HG03066 (cell line): ENCODE measurements around the gene GABRB2.

ENCODE experiments used
- ATAC-seq: cut with Tn5 transposase; IDR thresholded peaks from one replicate; pipeline ENCODE4 v1.9.1; 2021; ENCODE audit warnings: low read depth; ENCODE audit not compliant: unreplicated experiment

The GABRB2 gene

DNA sequence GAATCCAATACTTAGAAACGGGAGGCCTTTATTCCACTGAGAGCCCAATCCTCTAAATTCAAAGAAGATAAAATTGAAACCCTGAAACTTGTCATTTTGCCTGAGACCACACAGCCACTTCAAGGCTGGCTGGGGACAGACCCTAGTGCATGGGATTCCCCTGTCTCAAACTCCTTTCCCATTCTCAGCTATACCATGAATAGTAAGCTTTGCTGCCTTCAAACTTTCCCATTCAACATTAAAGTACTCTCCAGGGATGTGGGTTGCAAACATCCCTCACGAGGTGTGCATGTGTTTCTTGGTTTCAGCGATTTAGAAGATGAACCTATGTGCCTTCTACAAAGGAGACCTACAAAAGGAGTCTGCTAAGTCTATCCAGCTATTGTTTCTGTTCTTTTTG lies 64.6 kb downstream of the GABRB2 start:
- ATAC-seq, result no peak

DNA sequence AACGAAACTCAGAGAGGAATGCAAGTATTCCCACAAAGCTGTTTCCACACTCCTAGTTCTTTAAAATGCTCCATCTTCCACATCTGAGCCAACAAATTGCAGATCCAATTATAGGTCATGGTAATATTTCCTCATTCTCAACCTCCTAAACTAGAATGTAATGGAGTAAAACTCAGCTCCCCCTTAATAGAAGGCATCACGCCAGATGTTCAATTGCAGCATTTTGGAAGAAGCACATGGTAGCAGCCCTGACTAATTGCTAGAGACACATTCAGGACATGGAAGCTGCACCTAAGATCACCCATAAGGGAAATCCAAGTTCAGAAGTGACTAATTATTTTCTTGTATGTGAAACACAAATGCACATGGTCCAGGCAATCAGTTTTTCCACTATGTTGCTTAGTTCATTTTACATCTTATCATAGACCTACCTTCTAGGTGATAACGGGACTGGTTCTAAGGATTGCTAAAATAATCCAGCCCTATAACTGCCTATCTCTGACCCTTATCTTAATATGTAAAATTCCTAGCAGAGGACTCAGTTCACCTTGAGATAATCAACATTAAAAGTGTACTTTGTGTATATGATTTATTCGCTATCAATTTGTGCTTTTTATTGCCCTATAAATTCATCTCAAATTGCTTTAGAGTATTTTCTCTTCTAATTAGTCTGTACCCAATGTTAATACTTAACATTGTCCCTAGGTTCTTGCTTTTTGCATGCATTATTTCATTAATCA lies 75.1 kb downstream of the GABRB2 start:
- ATAC-seq, result no peak

DNA sequence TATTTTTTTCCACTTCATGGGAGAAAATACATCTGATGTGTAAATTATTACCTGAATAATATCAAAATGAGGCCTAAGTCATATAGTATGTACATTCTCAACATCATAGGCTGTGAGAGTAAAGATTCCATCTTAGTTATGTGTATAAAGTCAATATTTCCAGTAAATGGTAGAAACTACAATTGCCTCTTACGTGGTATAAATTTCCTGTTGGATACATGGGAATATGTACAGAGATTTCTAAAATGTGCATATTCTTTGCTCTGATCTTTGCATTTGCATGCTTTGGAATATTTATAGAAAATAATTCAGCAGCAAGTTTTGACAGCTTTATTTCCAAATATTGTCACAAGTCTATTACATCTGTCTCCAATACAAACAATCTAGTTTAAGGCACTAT lies 78.8 kb downstream of the GABRB2 start:
- ATAC-seq, result no peak

DNA sequence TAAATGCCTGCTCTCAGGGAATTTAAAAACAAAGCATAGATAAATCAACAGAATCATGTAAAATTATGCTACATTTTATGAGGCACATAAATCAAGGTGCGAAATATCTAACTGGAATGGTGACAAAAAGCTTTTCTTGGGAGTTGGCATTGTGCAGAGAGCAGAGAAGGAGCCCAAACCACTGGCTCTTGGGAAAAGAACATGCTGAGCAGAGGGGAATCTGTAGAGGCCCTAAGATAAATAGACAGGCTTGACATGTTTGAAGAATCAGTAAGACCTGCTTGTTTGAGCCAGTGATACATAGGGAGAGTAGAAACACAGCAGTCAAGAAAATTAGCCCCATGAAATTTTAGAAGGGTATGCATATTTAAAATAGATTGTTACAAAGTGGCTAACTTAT lies 85.8 kb downstream of the GABRB2 start:
- ATAC-seq, result no peak

DNA sequence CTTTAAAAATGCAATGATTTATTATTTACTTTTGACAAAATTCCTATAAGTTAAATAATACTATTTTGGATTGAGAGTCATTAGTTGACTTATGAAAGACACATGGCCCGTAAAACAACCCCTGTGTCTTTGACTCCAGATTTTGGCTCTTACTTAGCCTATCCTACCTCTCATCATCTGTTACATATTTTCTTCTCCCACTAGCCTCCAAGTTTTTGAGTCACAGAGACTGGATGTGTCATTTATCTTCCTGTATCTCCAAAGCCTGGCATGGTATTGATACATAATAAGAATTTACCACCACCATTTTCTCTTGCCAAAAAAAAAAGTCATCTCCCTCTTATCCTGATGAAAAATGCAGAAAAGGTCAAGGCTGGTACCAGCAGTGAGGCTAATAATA lies 99.9 kb downstream of the GABRB2 start:
- ATAC-seq, result no peak

DNA sequence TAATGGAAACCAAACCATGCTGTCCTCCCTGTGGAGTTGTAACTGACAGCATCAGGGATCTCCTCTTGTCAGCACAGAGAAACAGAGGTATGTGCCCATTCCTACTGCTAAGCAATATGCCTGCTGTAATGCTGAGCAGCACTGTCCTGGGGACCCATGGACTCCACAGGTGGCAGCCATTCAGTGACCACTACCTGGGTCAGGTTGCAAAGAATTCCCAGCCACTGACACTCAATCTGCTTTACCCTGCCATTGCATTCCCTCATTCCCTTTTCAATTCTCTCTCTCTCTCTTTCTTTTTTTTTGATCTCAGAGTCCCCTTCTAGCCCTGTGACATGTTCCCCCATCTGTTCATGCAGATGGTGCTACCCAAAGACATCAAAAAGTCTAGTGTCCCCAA lies 104.1 kb downstream of the GABRB2 start:
- no peak for ATAC-seq

DNA sequence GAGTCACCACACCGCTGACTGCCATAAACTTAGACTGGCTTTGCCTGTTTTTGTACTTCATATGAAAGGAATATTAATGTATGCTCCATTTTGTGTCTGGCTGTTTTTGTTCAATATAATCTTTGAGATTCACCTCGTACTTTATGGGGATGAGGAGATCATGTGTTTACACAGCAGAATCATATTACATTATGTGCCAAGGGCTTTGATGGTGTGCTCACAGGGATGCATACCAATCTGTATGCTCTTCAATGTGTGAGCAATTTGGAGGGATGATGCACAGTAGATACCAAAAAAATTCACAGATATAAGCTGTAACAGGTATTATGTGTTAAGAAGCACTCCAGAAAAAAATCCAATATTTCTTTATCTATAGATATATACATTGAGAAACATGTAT lies 113.7 kb downstream of the GABRB2 start:
- ATAC-seq, result no peak

DNA sequence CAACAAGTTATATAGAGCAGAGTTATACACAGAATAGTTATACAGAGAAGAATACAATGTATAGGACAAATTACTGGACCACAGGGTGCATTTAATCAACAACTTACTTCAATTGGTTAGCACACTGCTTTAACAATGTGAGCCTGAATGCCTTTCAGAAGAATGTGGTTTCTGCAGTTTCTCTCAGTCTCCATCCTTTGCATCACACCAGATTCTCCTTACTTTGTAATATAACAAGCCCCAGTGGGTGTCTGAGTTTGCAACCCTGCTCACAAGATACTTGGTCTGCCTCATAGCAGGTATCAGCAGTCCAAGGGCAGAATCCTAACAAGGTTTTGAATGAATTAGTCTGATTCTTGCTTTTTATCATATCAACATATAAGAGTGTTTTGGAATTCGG lies 114.6 kb downstream of the GABRB2 start:
- ATAC-seq, result no peak

DNA sequence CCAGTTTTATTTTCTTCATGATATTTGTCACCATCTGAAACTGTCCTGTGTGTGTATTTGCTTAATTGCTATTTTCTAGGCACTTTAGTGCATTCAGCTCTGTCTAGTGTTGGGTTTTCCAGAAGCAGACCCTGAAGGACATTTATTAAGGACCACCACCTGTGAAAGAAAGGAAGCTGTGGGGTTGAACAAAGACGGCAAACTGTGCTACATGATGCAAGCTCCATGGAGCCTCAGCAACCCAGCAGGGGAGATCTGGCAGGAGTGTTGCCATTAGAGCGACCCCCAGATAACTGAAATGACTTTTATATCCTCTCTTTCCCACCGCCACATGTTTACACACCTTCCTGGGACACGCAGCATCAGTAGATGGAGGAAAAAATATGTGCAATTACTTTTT lies 125.5 kb downstream of the GABRB2 start:
- no peak for ATAC-seq

DNA sequence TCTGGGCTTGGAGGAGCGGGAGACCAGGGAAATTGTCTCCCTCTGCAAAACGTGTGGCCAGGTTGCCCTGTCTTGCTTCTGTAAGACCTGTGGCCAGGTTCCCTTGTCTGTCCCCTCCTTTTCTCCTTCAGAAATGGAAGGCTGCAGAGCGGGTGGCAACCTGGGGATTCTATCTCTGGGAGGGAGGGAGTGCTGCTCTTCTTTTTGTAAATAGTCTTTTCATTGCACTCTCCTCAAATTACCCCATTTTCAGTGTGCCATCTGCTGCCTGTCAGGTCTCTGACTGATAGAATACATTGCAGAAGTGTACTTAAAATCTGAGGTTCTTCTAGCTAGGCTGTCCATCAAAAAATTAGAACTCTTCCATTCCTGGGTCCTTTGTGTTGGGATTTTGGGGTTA lies 126.0 kb downstream of the GABRB2 start:
- ATAC-seq, result no peak

DNA sequence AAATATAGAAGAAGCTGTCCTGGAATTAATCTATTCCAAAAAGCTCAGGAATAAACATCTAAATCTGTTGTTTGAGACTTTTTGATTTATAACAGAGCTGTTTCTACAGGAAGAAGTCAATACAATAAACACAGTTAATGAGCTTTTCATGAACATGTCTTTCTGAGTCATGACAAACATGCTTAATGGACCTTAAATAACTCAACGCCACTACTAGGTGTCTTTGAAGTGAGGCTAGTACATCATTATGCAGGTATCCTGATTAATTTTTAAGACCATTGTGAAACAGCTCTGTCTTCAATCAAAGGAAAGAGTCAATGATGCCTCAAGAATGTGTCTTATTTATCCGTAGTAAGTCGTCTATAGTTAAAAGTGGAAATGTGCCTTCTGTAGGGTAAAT lies 131.6 kb downstream of the GABRB2 start:
- ATAC-seq, result no peak

DNA sequence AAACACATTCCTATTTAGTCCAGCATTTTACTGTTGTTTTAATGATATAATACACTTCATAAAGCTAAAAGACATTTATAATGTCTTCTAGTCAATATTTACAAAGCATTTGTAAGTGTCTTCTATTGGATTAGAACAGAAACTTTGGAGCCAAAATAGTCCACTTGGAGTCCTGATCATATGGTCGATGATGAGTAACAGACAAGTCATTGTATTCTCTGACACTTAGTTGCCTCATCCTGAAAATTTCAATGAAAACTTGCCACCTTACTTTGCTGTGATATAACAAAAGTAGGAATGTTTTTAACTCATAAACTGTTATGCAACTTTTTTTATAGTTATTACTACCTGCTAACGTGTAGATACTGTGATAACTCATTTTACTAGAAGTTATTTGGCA lies 132.5 kb downstream of the GABRB2 start:
- ATAC-seq, result no peak

DNA sequence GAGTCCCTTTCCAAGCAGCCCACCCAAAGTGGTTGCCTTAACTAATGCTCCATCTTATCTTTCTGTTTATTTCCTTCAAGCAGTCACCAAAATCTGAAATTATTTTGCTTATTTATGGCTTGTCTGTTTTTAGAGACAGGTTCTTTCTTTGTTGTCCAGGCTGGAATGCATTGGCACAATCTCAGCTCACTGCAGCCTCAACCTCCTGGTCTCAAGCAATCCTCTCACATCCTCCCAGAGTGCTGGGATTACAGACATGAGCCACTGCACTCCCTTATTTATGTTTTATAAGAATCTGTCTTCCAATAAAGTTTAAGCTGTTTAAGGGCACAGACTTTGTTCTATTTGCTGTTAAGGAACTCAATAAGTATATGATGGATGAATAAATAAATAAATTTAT lies 133.7 kb downstream of the GABRB2 start:
- no peak for ATAC-seq

DNA sequence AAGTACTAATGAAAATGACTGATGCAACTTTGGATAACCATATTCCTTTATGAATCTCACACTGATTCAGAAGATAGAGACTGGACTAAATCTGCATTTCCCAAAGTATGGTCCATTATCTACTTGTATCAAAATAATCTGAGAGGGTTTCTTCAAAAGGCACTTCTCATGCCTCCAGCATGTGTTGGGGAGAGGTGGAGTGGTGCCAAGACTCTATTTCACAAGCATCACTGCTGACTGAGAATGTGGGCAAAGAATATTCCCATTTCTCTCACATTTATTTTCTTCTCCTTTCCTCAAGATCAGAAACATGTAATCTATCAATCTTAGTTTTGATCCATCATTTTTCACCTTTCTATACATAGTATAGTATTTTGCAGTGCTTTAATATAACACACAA lies 135.4 kb downstream of the GABRB2 start:
- ATAC-seq, result no peak

DNA sequence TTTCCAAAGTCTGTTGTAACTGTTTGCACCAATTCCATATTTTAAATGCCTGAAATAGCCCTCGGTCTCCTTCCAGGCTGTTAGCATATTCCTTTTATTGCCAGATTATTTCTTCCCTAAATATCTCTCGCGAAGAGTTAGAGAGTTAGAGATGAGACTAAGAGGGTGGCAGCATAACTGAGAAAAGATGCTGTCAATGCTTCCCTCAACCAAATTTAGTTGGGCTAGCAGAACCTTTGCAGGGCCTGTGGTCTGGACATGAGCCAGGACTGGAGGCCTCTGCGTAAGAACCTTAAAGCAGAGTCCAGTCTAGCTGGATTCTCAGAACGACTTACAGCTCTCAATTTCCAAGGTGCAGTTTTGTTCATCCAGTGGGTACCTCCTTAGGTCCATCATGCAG lies 135.9 kb downstream of the GABRB2 start:
- ATAC-seq, result no peak

DNA sequence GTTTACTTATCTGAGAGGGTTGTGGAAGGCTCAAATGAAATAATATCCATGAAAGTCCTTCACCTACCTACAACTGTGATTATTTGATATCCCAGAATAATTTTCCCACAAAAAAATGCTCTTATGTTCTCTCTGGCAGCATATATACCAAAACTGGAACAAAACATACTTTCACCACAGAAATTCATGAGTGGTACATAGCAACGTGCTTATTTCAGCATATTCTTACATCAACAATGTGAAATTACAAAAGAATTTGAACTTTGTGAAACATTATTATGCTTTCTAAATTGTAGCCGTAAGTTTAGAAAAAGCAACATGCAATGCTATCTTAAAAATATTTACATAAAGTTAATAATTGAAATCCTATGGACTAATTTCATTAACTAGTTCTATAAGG lies 137.1 kb downstream of the GABRB2 start:
- no peak for ATAC-seq

DNA sequence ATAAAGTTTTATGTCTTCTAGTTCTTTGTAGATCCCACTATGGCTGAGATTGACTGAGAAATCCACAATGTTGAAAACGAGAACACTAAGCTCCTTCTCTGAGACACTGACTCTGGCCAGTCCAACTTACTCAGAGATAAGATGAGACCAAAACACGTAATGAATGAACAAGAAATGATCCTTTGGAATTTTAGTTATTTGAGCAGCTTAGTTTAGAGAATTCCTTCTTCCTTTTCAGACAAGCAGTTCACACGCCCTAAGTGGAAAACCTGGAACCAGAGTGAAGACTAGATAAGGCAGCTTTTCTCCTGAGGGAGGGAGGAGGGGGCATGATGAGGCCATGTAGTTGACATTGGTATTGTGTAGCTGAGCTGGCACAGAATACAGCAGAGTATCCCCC lies 139.6 kb downstream of the GABRB2 start:
- no peak for ATAC-seq

DNA sequence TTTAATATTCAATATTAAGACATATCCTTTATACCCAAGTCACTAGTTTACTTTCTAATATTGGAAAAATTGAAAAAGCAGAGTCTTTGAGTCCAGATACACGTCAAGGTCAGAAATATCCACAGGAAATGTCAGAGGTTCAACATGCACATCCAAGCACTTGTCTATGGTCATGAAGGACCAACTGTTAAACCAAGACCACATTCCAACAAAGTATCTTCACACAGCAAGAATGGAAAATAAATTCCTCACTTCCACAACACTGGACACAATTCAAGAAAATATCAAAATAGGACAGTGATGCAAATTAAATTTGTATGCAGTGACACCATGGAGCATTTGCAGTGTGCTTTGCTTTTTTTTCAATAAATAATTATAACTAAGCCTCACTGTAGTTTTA lies 142.5 kb downstream of the GABRB2 start:
- ATAC-seq, result no peak

DNA sequence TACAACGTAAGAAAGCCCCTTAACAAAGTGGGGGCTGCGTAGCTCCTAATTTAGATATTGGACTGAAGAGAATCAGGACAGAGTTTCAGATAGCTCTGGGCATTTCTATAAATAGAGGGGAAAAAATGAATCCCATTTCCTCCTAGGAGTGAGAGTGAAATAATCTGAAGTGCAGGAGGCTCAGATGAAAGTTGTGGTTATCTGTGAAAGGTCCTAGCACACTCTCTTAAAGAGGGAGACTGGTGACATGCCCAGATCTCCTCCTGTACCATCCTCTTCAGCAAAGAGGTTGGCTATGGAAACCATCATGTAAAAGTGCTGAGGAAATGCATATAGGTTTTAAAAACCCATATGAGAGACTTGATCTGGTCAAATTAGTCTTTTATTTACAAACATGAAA lies 143.4 kb downstream of the GABRB2 start:
- no peak for ATAC-seq

DNA sequence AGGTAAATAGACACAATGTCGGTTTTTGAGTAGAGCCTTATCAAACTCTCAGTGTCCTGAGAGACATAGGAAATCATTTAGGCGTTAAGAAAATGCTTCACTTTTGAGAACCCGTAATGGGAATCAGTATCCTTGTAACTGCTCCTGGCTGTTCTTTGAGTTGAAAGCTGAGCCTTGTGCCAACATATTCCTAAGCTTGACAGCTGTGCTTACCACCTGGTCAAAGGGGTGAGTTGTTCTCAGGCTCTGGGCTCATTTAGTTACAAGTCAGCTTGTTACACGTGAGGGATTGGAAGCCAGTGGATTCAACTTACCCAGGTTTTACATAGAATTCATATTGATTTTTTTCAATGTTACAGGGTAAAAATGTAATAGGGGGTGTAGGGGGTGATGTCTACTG lies 145.9 kb downstream of the GABRB2 start:
- no peak for ATAC-seq

DNA sequence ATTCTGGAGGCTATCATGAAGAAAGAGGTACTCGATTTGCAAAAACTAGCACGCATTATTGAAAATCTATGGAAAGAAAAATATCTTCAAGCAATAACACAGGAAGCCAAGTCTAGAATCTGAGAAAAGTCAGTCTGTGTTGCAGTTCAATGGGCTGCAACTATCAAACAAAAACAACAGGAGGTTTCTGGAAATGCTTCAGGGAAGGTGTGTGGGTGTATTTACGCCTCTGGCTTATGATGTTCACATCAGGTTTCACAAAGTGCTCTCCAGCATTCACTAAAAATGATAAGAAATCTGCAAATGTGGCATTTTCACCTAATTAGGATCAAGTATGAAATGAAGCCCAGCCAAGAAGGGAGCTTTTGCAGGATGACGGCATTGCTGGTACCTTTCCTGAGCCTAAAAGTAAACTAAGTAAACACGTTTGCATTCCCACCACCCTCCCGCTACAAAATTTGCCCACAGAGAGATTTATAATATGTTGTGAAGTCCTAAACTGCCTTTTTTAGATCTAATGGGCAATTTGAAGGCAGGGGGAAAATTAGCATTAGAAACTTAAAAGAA lies 146.4 kb downstream of the GABRB2 start:
- ATAC-seq, result no peak

DNA sequence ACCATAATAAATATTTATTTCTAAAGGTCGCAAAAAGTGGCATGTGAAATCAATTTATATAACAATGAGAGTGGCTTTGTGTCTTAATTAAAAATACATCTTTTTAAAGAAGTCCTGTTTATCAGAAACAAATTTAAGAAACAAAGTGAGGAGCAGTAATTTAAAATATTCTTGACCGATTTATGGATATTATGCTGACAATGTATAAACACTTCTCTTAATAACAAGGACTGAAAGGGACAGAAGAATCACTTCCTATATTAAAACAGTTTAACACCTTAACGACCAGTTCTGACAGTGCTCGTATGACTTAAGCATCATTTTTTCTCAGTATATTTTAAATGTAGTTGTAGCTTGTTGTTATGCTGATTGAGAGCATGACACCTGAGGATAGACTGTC lies 149.1 kb downstream of the GABRB2 start:
- ATAC-seq, result no peak

DNA sequence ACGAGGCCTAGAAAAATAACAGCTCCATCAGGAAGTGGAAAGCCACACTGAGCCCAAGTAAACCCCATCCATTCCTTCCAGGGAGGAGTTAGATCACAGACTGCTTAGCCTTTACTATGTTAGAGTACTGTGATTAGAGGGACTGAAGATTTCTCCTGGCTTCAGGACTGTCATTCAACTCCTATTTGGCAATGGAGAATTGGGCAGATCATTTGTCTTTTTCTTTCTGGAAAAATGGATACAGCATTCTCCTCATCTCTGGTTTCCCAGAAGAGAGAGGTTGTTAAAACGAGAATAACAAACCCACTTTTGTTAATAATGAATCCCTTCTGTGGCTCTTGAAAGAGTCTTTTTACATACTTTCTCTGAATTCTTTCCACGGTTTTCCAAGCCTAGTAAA lies 150.4 kb downstream of the GABRB2 start:
- no peak for ATAC-seq
